ENCODE measurements around the gene KPNA6. TPM values are rescaled to one million over a fixed set of nuclear protein-coding genes. Genes with fewer than 3 reads are reported as not detected.
"Not testable (repeated sequence)": the region's sequence is repeated elsewhere in the genome, so short reads cannot be mapped to it uniquely, and the experiment has no call there.

KPNA6 gene
- polyA plus RNA-seq, 1 donor = 25.6 TPM

DNA sequence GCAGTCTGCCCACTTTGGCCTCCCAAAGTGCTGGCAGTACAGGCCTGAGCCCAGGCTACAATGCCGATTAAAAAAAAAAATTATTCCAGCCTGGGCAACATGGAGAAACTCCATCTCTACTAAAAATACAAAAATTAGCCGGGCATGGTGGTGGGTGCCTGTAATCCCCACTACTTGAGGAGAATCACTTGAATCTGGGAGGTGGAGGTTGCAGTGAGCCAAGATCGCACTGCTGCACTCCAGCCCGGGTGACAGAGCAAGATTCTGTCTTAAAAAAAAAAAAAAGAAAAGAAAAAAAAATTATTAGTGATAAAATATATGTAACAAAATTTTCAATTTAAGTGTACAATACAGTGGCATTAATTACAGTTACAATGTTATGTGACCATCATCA lies 35.4 kb downstream of the KPNA6 start:
- not testable (repeated sequence) for DNase-seq

DNA sequence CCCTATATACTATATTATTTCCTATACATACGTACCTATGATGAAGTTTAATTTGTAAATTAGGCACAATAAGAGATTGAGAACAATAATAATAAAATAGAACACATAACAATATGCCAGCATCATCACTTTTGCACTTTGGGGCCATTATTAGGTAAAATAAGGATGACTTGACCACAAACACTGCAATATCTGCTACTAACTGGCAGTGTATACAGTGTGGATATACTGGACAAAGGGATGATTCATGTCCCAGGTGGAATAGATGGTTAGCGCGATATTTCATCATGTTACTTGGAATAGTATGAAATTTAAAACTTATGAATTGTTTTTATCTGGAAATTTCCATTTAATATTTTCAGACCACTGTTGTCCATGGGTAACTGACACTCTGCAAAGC lies 36.2 kb downstream of the KPNA6 start:
- DNase-seq = no peak

- DNase-seq = not testable (repeated sequence)
Observed at GRCh38 chr1:32147799-32148198, 39.9 kb downstream of the KPNA6 start.

- DNase-seq = no peak
Observed at GRCh38 chr1:32150847-32151246, 43.0 kb downstream of the KPNA6 start.

GRCh38 chr1:32151319-32151787 lies 43.5 kb downstream of the KPNA6 start:
- DNase-seq = peak; percentile 50

GRCh38 chr1:32159189-32159588 lies 51.3 kb downstream of the KPNA6 start:
- no peak for DNase-seq

DNA sequence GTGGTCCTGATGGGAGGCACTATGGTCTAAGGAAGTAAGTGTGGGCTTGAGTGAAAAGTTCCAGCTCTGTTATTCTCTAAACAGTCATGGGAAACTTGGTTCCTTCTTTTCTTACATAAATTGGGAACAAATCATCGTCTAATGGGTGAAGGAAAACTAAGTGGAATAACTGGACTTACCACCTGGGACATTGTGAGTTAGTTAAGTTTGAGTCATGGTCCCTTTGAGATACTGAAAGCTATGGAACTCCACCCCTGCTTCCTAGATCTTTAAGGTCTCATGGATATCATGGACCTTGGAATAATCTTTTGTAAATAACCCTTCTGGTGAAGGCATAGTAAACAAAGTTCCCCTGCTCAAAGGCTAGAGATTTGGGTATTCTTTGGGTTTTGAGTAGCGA lies 55.5 kb downstream of the KPNA6 start:
- DNase-seq = no peak

- DNase-seq = not testable (repeated sequence)
Observed at GRCh38 chr1:32165633-32166032, 57.8 kb downstream of the KPNA6 start.

GRCh38 chr1:32170991-32171390 lies 63.1 kb downstream of the KPNA6 start:
- DNase-seq = no peak

DNA sequence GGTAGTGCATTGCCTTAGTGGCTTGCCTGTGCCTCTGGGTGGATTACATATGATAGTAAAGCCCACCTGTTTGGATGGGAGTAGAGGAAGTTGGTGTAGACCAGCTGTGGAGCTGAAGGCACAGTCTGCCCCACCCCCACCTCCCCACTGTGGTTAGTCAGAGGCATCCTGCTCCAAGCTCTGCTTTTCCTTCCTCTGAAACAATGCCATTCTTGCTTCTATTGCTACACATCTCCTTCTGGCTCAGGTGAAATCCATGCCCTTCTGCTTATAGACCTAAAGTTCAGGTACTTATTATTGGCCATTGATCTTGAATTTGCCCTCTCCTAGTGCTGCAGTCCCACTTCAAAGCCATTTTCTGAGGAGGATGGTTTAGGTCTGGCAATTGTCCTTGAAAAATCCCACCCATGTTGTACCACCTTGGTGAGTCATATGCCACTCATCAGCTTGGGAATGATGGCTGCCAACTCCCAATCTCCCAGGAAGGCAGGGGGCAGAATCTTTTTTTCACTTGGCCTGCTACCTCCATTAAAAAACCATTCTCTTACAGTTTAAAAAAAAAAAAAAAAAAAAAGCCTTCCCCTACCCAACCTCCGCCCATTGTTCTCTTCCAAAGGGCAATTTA lies 64.9 kb downstream of the KPNA6 start:
- no peak for DNase-seq

- DNase-seq = no peak
Observed at GRCh38 chr1:32178380-32179192, 70.7 kb downstream of the KPNA6 start.

GRCh38 chr1:32179193-32179442 lies 71.3 kb downstream of the KPNA6 start:
- DNase-seq = no peak

DNA sequence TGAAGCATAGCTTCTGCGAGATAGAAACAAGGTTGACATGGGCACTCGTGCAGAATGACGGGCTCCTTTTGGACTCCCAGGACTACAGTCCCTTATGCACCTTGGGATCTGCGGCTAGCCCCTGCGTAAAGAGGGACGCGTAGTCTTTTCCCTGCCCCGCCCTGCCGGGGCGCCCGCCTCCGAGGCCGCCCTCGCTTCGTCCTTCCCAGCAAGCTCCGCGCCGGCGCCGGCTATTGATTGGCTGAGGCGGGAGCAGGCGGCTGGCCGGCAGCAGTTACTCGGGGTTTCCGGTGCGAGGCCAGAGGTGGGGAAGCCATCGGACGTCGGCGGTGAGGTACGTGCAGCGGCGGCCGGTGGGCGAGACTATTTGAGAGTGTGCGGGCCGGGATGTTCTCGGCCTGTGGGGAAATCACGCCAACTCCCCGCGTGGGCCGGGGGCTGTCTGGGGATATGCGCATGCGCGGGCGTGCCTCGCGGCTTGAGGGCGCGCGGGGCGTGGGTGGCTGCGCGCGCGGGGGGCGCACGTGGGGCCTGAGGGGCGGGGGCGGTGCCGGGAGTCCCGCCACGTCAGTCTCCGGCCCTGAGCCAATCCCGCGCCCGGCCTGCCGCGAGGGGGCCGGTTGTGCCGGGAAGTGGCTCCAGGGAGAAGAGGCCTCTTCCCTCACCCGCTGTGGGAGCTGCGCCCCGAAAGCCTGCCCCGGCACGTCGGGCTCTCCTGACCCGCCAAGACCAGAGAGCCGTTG lies 71.8 kb downstream of the KPNA6 start, which contains the start of gene TXLNA:
TSS of gene TXLNA (plus strand) at position 233 of the 743 bp plus-strand sequence. CDS start 671 bp downstream, outside the sequence.
- peak; percentile 95 for DNase-seq

DNA sequence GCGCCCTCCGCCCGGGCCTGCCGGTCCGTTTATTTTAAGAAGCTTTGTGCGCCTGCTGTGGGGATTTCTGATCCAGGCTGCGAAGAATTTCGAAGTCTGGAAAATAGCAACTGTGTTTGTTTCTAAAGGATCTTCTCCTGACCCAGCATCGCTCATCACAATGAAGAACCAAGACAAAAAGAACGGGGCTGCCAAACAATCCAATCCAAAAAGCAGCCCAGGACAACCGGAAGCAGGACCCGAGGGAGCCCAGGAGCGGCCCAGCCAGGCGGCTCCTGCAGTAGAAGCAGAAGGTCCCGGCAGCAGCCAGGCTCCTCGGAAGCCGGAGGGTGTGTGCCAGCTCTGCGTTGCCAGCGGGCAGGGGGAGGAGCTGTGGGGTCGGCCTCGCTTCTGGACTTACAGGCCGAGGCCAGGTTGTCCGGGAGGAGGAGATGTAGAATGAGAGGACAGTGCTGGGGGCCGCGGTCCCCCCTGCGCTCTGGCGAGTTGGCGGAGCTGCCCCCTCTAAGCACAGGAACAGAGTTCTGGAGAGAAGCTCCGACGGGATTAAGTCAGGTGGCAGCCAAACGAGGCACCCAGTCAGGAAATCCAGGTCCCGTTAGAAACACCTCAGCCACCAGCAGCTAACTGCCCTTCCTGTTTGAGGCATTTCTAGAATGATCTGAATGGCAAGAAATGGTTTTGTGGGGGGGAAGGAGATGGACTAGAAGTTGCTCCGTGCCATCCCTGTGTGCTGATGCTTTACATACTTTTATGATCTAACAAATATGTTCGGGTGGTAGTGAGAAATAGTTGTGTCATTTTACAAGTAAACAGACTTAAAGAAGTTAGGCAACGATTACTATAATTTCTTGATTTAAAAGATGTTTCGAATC lies 72.6 kb downstream of the KPNA6 start:
- peak; percentile 40 for DNase-seq

DNA sequence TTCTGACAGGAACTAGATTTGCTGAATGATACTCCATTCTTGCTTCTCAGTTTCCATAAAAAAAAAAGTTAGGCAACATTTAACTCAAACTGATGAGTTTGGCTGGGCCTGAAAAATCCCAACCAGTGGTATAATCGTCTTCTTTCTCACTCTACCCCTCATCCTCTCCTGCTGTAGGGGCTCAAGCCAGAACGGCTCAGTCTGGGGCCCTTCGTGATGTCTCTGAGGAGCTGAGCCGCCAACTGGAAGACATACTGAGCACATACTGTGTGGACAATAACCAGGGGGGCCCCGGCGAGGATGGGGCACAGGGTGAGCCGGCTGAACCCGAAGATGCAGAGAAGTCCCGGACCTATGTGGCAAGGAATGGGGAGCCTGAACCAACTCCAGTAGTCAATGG lies 73.2 kb downstream of the KPNA6 start:
- no peak for DNase-seq

GRCh38 chr1:32181563-32181962 lies 73.7 kb downstream of the KPNA6 start:
- DNase-seq = no peak

GRCh38 chr1:32182060-32182459 lies 74.2 kb downstream of the KPNA6 start:
- DNase-seq = no peak

- no peak for DNase-seq
Observed at GRCh38 chr1:32184650-32185049, 76.8 kb downstream of the KPNA6 start.

DNA sequence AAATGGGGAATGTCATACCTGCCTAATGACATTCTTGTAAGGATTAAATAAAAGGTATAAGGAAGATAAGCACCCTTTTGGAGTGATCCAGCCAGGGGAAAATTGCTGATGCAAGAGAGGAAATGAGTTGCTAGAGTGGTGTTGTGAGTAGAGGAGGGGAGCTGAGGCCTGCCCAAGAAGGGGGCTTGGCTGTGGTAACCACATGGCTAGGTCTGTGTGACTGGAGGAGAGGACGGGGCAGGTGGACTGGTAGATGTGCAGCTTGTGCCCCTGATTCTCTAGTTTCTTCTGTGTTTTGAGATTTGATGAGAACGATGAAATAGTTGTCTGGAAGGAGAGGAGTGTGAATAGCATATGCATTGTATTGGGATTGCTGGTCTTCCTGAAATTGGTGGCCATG lies 78.2 kb downstream of the KPNA6 start:
- DNase-seq = no peak

GRCh38 chr1:32186491-32186890 lies 78.6 kb downstream of the KPNA6 start:
- no peak for DNase-seq

DNA sequence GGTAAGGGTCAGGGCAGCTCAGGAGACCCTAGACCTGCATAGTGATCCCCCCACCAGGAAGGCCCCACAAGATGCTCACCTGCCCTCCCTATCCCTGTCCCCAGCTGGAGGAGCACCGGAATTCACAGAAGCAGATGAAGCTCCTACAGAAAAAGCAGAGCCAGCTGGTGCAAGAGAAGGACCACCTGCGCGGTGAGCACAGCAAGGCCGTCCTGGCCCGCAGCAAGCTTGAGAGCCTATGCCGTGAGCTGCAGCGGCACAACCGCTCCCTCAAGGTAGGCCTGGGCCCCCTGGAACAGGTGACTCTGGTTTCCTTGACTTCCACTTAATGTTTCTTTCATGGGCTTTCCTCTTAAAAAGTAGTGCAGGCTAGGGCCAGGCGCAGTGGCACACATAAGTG lies 80.0 kb downstream of the KPNA6 start:
- DNase-seq = no peak

- DNase-seq = no peak
Observed at GRCh38 chr1:32192220-32192948, 84.5 kb downstream of the KPNA6 start.

Data from hindlimb muscle (tissue), 1 donor.